Bronchial epithelial cell (primary cell): ENCODE data around the gene PHF2. TPM values are rescaled to one million over a fixed set of nuclear protein-coding genes. Genes with fewer than 3 reads are reported as not detected.

Experiments
- DNase-seq: peaks from one replicate; pipeline ENCODE4 v3.0.0-alpha.2; 2010; ENCODE audit warnings: low read depth
- FAIRE-seq: peaks from 2 replicates; lab custom pipeline; 2011; peaks lifted over from hg19 to GRCh38; lab: Jason Lieb, UNC
- H3K27me3 ChIP-seq: 2 replicates; pipeline ENCODE4 v1.5.1; 2011; ENCODE audit warnings: low read length; ENCODE audit not compliant: control insufficient read depth, insufficient read depth
- H3K36me3 ChIP-seq: 2 replicates; pipeline ENCODE4 v1.5.1; 2011; ENCODE audit warnings: low read length; ENCODE audit not compliant: control insufficient read depth, insufficient read depth
- H3K4me3 ChIP-seq: 2 replicates; pipeline ENCODE4 v1.5.1; 2011; ENCODE audit warnings: mild to moderate bottlenecking, low read depth, low read length, control low read depth
- total RNA-seq: library from RNA; depleted of rRNA; stranded (reverse); fragments of >200 nt; gene quantifications from 2 replicates; pipeline ENCODE4 v1.2.1, GENCODE V29; 2014
- TF ChIP-seq, protein P1 (sequence below): IDR thresholded peaks from 2 replicates; pipeline ENCODE4 v1.5.1; 2011; ENCODE audit warnings: mild to moderate bottlenecking, moderate library complexity, low read length, control low read depth, inconsistent platforms; ENCODE audit not compliant: insufficient read depth, severe bottlenecking

PHF2 gene
- total RNA-seq, 1 donor from 2014 or later: 10.0 TPM

- Histone ChIP-seq H3K36me3 (no peaks in the 10 kb centered on the region), H3K27me3 (no peaks in the 10 kb centered on the region), H3K4me3 (no peak overlapping the region)
- TF ChIP-seq, protein P1, sequence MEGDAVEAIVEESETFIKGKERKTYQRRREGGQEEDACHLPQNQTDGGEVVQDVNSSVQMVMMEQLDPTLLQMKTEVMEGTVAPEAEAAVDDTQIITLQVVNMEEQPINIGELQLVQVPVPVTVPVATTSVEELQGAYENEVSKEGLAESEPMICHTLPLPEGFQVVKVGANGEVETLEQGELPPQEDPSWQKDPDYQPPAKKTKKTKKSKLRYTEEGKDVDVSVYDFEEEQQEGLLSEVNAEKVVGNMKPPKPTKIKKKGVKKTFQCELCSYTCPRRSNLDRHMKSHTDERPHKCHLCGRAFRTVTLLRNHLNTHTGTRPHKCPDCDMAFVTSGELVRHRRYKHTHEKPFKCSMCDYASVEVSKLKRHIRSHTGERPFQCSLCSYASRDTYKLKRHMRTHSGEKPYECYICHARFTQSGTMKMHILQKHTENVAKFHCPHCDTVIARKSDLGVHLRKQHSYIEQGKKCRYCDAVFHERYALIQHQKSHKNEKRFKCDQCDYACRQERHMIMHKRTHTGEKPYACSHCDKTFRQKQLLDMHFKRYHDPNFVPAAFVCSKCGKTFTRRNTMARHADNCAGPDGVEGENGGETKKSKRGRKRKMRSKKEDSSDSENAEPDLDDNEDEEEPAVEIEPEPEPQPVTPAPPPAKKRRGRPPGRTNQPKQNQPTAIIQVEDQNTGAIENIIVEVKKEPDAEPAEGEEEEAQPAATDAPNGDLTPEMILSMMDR: no peak
- no peak for FAIRE-seq
- DNase-seq: no peak
Measured at GRCh38 chr9:93601063-93601462, 24.7 kb downstream of the PHF2 start.

DNA sequence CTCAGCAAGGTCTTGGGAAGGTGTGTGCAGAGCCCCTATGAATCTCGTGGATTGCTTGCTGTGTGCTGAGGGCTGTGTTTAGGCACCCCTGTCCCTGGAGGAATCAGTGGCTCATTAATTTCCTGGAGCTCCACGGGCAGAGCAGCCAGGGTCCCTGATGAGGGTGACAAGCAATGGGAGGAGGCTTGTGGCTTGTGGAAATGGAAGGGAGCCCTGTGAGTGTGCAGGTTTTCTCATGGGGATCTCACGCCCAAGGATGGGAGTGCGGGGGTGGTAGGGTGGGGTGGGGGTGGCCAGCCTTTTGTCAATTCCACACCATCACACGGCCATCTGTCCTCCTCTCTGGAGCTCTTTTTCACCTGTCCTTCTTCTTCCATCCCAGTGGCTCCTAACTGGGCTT lies 25.3 kb downstream of the PHF2 start:
- TF ChIP-seq, protein P1: no peak
- Histone ChIP-seq H3K36me3 (no peaks in the 10 kb centered on the region), H3K4me3 (no peak overlapping the region), H3K27me3 (no peaks in the 10 kb centered on the region)
- FAIRE-seq (no peak), DNase-seq (no peak)

DNA sequence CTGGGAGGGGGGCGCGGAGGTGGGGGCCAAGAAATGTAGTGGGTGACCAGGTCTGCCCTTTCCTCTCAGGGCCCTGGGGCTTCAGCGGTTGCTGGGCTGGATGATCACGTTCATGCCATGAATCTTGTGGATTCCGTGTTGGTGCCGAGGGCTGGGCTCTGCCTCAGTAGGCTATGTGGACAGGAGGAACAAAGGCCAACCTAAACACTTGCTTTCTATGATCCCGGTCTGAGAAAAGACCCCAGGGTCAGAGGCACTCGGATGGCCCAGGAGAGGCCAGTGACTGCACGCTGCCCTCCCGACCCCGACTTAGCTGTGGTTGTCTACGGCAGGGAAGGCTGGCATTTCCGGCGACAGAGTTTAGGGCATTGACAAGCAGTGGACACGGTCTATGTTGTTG lies 26.6 kb downstream of the PHF2 start:
- FAIRE-seq (no peak), DNase-seq (no peak)
- Histone ChIP-seq H3K27me3 (no peaks in the 10 kb centered on the region), H3K4me3 (no peak overlapping the region), H3K36me3 (no peaks in the 10 kb centered on the region)
- TF ChIP-seq, protein P1: no peak

DNA sequence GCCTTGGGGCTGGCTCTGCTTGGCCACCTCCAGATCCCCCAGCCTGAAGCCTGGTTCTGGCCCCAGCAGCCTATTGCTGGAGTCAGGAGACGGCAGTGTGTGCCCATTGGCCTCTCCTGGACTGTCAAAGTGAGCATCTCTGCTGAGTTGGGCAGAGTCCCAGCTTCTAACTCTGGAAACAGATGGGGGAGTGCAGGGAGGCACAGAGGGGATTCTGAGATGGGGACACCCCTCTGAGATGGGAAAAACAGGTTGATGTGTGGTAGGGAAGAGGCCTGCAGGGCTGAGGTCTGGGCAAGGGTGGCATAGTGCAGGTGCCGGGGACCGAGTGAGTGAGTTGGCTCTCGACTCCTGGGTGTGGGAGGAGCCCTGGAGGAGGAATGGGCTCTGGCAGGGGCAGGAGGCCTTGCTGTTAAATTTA lies 27.5 kb downstream of the PHF2 start:
- TF ChIP-seq, protein P1: no peak
- FAIRE-seq (no peak), DNase-seq (no peak)
- Histone ChIP-seq H3K4me3 (no peak overlapping the region), H3K36me3 (no peaks in the 10 kb centered on the region), H3K27me3 (no peaks in the 10 kb centered on the region)

- H3K27me3 ChIP-seq: no peaks in the 10 kb centered on the region
- TF ChIP-seq, protein P1: no peak
- DNase-seq (no peak), FAIRE-seq (no peak)
- H3K36me3 ChIP-seq: no peaks in the 10 kb centered on the region
- H3K4me3 ChIP-seq: no peak overlapping the region
Measured at GRCh38 chr9:93606187-93606586, 29.8 kb downstream of the PHF2 start.

DNA sequence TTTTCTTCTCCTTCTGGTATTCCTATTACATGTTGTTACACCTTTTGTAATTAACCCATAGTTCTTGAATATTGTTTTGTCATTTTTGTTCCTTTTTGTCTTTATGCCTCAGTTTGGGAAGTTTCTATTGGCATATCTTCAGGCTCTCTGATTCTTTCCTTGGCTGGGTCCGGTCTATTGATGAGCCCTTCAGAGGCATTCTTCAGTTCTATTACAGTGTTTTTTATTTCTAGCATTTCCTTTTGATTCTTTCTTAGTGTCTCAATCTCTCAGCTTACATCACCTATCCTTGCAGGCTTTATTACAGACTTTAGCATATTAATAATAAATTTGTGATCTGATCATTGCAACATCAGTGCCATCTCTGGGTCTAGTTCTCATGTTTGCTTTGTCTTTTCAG lies 33.8 kb downstream of the PHF2 start:
- H3K36me3 ChIP-seq: no peaks in the 10 kb centered on the region
- FAIRE-seq: no peak

More for the DNA sequence above, 33.8 kb downstream of the PHF2 start:
- DNase-seq: no peak
- Histone ChIP-seq H3K27me3 (no peaks in the 10 kb centered on the region), H3K4me3 (no peak overlapping the region)
- TF ChIP-seq, protein P1: no peak
